HG02973 (cell line): ENCODE measurements around the gene KRTAP2-3.
"Not testable (repeated sequence)": the region's sequence is repeated elsewhere in the genome, so short reads cannot be mapped to it uniquely, and the experiment has no call there.

ENCODE experiments used
- ATAC-seq: cut with Tn5 transposase; IDR thresholded peaks from one replicate; pipeline ENCODE4 v1.9.1; 2021; ENCODE audit warnings: moderate library complexity; ENCODE audit not compliant: unreplicated experiment

The KRTAP2-3 gene

DNA sequence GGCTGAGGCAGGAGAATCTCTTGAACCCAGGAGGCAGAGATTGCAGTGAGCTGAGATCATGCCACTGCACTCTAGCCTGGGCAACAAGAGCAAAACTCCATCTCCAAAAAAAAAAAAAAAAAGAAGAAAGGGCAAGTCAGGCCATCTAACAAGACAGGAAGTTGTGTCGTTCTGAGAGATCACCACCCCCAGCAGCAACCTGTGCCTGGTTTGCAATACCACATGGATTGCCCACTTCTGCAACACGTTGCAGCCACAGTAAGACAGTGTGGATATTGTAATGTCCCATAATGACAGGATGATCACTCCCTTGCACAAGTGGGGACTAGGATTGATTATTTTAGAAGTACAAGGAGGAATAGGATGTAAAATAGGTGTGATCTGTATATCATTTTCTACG is 9.1 kb upstream of the KRTAP2-3 start:
- no peak for ATAC-seq

DNA sequence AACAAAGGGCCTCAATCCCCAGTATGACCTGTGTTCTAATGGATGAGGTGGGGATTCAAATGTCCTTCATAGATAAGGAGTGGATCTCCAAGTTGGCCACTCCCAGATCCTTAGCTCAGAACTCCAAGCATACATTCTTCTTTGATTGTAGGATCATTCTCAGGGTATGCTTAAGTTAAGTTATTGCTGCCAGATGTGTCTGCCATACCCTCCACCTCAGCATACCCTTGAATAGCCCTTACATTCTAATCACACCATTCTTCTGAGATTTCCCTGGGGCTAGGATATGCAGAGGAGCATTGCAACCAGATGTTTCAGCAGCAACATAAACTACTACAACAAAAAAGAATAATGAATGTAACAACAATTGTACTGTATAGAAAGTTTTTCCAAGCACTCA is 7.4 kb upstream of the KRTAP2-3 start:
- no peak for ATAC-seq

DNA sequence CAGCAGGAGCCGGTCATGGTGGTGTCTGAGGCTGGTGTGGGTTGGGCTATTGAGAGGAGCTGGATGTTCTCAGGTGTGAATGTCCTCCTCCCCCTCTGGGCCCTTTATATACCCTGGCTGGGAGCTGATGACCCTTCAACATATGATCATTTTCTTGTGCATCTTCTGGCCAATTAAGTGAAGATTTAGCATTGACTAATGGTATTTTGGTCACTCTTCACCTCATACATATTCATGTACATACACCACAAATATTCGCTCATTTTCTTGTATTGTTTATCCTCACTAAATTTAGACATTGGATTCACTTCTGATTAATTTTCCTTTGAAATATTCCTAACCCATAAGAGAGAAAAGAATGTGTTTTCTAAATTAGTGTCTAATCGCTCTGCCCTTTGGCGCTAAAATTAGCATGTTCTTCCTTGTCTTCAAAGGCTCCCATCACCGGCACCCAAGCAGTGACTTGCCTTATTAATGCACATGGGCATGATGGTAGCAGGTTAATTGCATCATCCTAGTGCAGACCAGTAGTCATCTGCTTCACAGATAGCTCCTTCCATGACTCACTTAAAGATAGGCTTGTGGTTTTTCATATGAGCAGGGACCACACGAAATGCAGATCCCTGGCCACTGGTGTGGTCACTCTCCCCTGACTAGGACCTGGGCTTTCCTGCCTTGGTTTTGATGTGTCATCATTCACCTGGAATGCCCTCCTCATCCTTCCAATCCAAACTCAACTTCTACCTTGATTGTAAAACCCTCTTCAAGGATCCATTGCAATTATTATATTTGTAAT is 6.1 kb upstream of the KRTAP2-3 start, which contains the start of gene KRTAP2-4:
Gene KRTAP2-4, minus strand, starts transcription at position 51 of the 796 bp plus-strand sequence. Its CDS starts 34 bp downstream, at position 17.
- ATAC-seq: no peak

GRCh38 chr17:41065016-41065689 is 5.2 kb upstream of the KRTAP2-3 start:
- not testable (repeated sequence) for ATAC-seq

DNA sequence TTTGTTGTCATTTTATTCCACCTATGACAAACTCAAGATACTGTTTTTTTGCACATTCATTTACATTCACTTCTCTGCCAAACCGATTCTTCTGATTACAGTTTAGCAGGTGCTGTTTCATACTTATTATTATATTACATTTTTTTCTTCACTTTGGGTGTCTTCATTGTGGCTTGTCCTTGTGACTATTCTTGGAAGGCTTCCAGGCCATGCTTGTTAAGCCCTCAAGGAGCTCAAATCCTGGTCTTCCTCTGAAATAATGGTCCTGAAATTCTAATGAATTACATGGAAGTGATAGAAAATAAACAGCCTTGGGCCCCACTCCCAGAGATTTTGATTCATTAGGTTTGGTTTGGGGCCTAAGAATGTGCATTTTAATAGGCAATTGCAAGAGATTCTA is 4.4 kb upstream of the KRTAP2-3 start:
- no peak for ATAC-seq

DNA sequence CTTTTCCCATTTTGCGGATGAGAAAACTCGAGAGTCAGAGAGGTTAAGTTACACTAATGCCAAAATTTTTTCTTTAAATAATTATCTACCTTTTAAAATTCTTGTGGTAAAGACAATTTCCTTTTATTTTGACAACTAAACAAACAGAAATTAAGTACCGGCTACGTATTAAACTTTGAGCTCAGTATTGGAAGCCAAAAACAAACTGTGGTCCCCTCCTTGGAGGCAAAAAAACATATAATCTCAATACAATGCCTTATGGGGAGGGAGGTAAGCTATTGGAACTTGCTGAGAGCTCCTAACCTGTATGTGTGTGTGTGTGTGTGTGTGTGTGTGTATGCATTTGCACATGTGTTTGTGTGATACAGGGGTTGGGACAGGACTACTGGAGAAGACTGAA is 3.5 kb upstream of the KRTAP2-3 start:
- ATAC-seq: no peak

DNA sequence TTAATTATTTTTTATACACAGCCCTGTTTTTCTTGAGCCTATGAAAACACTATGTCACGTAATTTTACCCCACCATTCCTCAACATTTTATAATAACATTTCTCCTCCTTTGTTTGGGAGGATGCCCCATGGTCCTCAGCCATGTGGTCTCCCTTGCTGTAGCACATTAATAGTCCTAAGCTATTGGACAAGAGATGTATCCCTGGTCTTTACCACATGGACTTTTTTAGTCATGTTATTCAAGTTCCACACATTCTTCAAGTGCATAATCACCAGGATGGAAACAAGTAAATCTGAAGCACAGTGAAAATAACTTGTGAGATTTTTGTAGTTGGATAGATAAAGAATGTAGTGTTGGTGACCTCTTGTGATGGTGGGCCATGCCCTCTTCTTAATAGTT is 2.0 kb upstream of the KRTAP2-3 start:
- no peak for ATAC-seq

GRCh38 chr17:41059276-41060051 is 450 bp downstream of the KRTAP2-3 start:
- not testable (repeated sequence) for ATAC-seq

DNA sequence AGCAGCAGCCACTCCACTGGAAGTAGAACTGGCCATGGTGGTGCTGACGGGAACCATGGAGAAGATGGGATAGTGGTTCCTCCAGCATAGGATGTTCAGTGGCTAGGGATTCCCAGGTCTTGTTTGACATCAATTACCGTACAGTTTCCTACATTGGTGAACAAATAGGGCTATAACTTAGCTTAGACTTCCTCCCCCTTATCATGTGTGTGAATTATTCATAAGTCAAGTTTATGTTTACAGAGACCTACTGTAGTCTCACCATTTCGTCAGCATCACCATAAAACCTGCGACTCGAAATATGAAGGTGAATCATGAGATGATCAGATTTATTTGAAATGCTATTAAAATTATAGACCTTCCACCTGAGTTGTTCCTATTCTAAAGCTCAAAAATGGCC is 1.2 kb downstream of the KRTAP2-3 start:
- no peak for ATAC-seq

DNA sequence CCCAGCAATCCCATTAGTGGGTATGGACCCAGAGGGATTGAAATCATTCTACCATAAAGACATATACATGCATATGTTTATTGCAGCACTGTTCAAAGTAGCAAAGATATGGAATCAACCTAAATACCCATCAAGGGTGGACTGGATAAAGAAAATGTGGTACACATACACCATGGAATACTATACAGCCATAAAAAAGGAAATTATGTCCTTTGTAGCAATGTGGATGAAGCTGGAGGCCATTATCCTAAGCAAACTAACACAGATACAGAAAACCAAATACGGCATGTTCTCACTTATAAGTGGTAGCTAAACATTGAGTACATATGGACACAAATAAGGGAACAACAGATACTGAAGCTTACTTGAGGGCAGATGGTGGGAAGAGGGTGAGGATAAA is 2.4 kb downstream of the KRTAP2-3 start:
- ATAC-seq: no peak

DNA sequence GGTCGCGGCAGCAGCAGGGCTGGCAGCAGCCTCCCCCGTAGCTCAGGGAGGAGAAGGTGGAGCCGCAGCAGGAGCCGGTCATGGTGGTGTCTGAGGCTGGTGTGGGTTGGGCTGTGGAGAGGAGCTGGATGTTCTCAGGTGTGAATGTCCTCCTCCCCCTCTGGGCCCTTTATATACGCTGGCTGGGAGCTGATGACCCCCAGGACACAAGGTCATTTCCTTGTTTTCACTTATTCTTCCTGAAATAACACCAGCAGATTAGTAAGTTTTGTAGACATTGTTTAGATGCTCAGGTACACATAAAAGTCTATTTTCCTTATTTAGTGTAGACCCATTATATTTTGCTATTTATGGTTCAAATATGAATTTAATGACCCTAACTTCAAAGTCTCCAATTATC is 4.8 kb downstream of the KRTAP2-3 start, which contains the start of gene KRTAP2-2:
Gene KRTAP2-2, minus strand, starts transcription at position 101 of the 400 bp plus-strand sequence. Its CDS starts 19 bp downstream, at position 82.
- not testable (repeated sequence) for ATAC-seq

DNA sequence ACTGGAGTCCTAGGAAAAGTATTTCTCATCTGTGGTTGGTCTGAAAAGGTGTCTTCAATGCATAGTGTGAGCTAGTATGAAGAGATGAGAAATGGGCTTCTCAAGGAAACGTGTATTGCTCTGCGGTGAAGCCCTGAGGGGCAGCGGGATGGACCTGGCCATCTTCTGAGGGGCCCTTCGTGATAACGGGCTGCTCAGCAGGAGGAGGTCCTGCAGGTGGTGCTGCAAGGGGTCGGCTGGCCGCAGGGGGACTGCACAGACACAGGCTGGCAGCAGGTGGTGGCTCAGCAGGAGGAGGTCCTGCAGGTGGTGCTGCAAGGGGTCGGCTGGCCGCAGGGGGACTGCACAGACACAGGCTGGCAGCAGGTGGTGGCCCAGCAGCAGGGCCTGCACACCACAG is 5.4 kb downstream of the KRTAP2-3 start:
- not testable (repeated sequence) for ATAC-seq

GRCh38 chr17:41054025-41054424 is 5.9 kb downstream of the KRTAP2-3 start:
- ATAC-seq: no peak

GRCh38 chr17:41052566-41052965 is 7.3 kb downstream of the KRTAP2-3 start:
- ATAC-seq: no peak

GRCh38 chr17:41049110-41049509 is 10.8 kb downstream of the KRTAP2-3 start:
- no peak for ATAC-seq

DNA sequence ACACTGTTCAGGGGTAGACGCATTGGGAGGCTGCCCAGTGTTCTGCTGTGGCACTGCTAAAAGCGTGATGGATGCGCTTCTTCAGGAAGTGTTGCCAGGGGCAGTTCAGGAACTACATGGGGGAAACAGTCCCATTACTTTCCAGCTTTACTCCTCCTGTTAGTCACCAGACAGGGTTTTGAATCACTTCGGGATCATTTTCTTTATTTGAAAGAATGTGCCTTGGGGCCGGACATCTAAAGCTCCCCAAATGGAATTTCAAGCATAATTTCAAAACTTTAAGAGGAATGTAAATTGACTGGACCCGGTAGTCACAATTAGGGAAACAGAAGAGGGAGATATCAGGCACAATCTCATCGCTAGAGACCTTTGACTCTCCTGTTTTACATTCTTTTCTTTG is 11.5 kb downstream of the KRTAP2-3 start:
- ATAC-seq: no peak

DNA sequence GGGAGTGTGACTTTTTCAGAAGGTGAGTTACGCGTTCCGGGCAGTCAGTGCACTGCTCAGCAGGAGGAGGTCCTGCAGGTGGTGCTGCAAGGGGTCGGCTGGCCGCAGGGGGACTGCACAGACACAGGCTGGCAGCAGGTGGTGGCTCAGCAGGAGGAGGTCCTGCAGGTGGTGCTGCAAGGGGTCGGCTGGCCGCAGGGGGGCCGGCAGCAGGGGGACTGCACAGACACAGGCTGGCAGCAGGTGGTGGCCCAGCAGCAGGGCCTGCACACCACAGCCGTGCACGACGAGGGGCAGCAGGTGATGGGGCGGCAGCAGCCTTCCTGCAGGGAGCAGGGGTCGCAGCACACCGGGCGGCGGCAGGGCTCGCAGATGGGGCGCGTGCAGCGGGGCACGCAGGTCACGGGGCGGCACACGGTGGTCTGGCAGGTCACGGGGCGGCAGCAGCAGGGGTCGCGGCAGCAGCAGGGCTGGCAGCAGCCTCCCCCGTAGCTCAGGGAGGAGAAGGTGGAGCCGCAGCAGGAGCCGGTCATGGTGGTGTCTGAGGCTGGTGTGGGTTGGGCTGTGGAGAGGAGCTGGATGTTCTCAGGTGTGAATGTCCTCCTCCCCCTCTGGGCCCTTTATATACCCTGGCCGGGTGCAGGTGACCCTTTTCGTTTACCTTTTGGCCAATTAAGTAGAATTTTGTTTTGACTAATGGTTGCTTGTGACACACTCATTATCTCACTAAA is 13.0 kb downstream of the KRTAP2-3 start, which contains the start of gene KRTAP2-1:
Gene KRTAP2-1, minus strand, starts transcription at position 582 of the 731 bp plus-strand sequence. Its CDS starts 49 bp downstream, at position 533.
- not testable (repeated sequence) for ATAC-seq

GRCh38 chr17:41042953-41043352 is 17.0 kb downstream of the KRTAP2-3 start:
- ATAC-seq: no peak

GRCh38 chr17:41040783-41041571 is 18.9 kb downstream of the KRTAP2-3 start, which contains the start of gene KRTAP1-1:
TSS of gene KRTAP1-1 (minus strand) at chr17:41041450. CDS start at chr17:41041397, 53 bp downstream.
- not testable (repeated sequence) for ATAC-seq
